NCI-H1694 treated with DMSO at 0.1 percent for 48 hours (cell line): Measurements from ENCODE around the gene ETV3L.
"Not testable (repeated sequence)": the region's sequence is repeated elsewhere in the genome, so short reads cannot be mapped to it uniquely, and the experiment has no call there.

Experiments
- DNase-seq: peaks from one replicate; lab custom pipeline; 2025; lab: John Stamatoyannopoulos, UW

ETV3L gene

DNA sequence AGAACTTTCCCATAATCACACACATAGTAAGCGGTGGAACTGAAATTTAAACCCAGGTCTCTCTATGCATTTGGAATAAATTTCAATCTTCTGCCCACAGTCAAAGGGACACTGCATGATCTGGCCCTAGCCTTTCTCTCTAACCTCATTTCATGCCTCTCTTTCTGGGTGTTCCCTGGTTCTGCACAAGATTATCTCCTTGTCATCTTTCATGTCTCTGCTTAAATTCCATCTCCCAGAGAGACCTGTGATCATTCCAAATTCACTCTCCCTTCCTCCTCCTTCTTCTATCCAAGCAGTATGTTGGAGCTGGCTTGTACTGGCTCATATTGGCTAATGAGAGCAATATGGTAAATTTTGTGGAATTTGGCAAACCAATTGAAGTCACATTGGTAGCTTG is 22.2 kb downstream of the ETV3L start:
- DNase-seq: no peak

DNA sequence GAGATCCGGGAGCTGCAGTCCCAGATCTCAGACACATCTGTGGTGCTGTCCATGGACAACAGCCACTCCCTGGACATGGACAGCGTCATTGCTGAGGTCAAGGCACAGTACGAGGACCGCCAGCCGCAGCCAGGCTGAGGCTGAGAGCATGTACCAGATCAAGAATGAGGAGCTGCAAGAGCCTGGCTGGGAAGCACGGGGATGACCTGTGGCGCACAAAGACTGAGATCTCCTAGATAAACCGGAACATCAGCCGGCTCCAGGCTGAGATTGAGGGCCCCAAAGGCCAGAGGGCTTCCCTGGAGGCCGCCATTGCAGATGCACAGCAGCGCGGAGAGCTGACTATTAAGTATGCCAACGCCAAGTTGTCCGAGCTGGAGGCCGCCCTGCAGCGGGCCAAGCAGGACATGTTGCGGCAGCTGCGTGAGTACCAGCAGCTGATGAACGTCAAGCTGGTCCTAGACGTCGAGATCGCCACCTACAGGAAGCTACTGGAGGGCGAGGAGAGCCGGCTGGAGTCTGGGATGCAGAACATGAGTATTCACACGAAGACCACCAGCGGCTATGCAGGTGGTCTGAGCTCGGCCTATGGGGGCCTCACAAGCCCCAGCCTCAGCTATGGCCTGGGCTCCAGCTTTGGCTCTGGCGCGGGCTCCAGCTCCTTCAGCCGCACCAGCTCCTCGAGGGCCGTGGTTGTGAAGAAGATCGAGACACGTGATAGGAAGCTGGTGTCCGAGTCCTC is 25.5 kb downstream of the ETV3L start:
- DNase-seq: peak; percentile 47

DNA sequence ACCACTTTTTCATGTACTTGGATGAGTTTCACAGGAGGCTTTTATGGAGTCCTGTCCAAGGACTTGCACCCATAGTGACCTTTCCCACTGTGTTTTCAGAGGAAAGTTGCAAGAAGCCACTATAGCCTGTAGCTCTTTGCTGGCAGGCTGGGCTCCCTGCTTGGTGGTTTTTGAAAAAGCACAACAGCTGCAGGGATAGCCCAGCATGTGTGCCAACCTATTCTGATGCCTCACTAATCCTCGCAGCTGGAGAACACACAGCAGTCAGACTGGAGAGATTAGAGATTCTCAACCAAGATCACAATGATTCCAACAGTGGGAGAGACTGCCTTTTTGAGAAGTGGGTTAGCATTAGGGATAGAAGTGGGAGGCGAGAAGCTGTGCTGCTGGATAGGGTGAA is 30.0 kb downstream of the ETV3L start:
- DNase-seq: no peak

DNA sequence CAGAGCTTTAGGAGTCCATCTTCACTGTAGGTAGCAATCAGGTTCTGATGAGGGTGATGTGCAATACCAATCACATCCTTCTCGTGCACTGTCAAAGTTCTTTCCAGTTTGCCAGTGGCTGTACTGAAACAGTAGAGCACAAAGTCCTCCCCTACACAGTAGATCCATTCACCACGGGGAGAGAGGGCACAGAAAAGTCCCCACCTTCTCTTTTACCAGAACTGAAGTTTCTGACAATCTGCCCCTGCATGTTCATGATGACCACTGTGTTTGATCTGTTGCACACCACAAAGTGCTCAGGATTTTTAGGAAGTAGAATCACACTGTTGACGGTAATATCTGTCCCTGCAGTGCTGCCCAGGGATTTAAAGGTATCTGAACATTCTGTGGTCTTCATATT is 40.4 kb downstream of the ETV3L start:
- DNase-seq: not testable (repeated sequence)

DNA sequence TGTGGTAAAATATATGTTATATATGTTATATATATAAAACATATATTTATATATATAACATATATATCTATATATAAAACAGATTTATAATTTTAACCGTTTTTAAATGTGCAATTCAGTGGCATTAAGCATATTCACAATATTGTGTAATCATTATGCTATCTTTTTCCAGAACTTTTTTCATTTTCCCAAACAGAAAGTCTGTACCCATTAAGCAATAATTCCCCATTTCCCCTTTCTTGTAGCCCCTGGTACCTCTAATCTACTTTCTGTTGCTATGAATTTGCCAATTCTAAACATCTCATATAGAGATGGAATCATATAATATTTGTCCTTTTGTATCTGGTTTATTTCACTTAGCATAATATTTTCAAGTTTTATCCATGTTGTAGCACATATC is 43.3 kb downstream of the ETV3L start:
- no peak for DNase-seq

DNA sequence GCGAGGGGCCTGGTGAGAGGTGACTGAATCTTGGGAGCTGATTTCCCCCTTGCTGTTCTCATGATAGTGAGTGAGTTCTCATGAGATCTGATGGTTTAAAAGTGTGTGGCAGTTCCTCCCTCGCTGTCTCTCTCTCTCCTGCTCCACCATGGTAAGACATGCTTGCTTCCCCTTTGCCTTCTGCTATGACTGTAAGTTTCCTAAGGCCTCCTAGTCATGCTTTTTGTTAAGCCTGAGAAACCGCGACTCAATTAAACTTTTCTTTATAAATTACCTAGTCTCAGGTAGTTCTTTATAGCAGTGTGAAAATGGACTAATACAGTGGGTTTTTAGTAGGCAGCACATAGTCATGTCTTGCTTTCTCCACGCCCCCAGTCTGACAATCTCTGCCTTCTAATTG is 43.9 kb downstream of the ETV3L start:
- not testable (repeated sequence) for DNase-seq

DNA sequence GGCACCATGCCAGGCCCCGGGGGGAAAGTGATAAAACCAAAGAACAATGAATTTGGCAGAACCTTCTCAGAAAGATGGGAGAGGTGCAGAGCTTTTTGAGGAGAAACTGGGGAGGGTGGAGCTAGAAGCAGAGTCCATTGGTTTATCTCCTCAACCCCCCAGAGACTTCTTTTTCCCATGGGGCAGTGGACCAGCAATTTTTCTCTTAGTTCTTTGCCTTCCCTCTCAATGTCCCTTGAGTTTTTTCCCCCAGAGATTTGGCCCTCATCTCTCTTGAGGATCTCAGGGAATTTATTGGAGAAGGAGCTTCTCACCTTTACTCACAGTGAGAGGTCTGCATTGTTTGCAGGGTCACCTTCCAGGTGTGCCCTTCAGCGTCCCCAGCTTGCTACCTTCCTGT is 48.8 kb downstream of the ETV3L start:
- no peak for DNase-seq

DNA sequence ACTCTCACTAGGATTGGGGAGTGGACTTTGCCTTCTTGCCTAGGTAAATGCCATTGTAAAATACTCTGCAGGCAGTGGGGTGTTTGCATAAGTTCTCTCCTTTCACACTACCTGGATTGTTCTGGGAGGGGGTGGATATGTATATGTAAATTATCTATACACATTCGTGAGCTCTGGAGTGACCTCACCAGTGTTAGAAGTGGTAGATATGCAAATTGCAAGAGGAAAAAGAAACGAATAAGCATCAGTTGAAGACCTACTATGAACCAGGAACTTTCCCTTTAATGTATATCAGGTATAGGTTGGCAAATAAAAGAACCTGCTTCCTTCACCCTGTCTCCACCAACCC is 52.6 kb downstream of the ETV3L start:
- DNase-seq: no peak

DNA sequence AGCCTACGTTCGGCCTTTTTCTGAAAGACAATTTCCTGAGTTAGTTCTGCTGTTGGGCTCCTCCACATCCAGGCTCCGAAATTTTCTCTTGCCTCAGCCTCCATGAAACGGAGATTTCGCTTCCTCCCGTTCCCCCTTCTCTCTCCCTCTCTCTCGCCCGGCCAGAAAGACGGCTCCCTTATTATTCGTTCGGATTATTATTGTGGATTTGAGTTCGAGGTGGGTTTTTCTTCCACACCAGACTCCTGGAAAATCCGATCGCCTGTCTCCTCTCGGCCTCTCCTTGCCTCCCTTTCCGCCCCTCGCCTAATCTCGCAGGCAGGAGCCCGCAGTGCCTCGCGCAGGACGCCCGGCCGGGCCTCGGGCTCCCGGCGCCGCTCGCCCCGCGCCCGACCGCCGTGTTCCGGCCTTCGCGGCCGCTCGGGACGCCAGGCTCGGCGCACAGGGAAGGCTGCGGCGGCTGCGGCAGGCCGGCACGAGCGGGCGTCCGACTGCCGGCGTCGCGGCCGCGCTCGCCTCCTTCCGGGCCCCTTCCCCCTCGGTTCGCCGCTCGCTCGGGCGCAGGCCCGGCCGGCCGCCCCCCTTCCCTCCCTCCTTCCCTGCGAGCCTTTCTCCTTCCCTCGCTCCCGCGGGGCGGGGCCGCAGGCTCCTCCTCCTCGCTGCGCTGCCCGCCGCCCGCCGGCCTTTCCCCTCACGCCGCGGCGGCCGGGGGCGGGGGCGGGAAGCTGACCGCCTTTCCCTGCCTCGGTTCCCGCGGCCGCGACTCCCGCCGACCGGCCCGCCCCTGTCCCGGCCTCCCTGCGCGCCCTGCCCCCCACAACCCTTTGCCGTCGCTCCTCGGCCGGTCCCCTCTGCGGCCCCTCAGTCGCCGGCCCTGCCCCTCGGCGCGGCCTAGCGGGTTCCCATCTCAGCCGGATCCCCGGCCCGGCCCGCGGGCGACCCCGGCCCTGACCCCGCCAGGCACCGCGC is 54.1 kb downstream of the ETV3L start, which contains the start of gene ARHGEF11:
Gene ARHGEF11, minus strand, starts transcription at position 493 of the 969 bp plus-strand sequence. CDS start 1,412 bp downstream, outside the sequence.
- peak; percentile 38 for DNase-seq

DNA sequence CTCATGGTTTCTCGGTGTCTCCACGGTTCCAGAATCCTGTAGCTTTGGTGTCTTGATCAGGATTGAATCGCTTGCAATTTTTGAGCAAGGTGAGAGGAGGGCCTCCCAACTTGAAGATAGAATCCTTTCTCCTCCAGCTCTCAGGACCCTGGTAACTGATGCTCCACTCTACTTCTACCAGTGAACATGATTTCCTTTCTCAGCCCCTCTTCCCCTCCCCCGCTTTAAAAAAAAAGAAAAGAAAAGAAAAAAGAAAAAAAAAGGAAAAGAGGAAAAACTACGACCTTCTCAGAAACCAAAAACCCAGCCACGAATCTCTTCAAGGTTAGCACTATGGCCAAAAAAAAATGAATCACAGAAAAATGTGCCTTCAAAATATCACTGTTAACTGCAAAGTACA is 55.3 kb downstream of the ETV3L start:
- no peak for DNase-seq

DNA sequence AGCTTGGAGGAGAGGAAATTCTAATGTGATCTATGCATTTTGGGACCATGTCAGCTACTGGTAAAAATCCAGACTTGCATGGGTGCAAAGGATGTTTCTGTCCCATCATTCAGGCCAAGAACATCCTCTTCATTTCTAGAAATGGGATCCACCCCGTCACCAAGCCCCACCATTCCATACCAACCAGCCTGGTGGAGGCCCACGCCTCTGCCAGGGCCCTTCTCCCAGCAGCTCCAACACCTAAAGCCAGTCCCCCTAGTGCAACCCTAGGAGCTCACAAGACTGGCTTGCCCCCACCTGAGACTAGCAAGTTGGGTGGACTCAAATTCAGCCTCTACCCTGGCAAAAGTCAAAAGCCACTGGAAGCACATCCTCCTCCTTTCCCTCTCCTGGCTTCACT is 55.9 kb downstream of the ETV3L start:
- no peak for DNase-seq

DNA sequence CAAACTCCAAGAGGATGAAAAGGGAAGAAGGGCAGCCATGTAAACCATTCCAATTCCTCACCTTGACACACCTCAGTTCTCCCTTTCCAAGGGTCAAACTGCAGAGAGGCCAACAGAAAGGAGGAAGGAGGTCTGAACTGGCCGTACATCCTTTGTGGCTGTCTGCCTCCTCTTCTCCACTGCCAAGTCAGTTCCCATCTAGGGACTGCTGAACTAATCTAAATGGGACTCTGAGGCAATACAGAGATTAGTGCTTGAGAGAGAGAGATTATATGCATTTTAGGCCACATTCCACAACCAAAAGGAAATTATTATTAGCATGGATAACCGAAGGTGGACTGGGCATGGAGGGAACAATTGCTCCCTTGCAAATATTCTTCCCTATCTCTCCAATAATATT is 56.8 kb downstream of the ETV3L start:
- DNase-seq: no peak
